HEK293T (cell line): Measurements from ENCODE around the gene ANKRD24.

Source experiments
- ELF4 ChIP-seq: fragments of 450-650 bp; IDR thresholded peaks from 2 replicates; pipeline ENCODE4 v1.6.1; 2017; ENCODE audit warnings: antibody characterized with exemption
- FOXA1 ChIP-seq: fragments of 450-650 bp; IDR thresholded peaks from 2 replicates; pipeline ENCODE4 v1.6.1; 2016; ENCODE audit warnings: mild to moderate bottlenecking
- HDGF ChIP-seq: fragments of 450-650 bp; IDR thresholded peaks from 2 replicates; pipeline ENCODE4 v1.6.1; 2017; ENCODE audit warnings: antibody characterized with exemption, borderline replicate concordance
- L3MBTL2 ChIP-seq: fragments of 450-650 bp; conservative IDR thresholded peaks from 2 replicates; pipeline ENCODE4 v1.6.1; 2016; ENCODE audit warnings: mild to moderate bottlenecking
- LEF1 ChIP-seq: fragments of 450-650 bp; IDR thresholded peaks from 2 replicates; pipeline ENCODE4 v1.6.1; 2017; ENCODE audit warnings: mild to moderate bottlenecking, borderline replicate concordance
- TARDBP ChIP-seq: fragments of 450-650 bp; IDR thresholded peaks from 2 replicates; pipeline ENCODE4 v1.6.1; 2016
- ZNF384 ChIP-seq: fragments of 450-650 bp; IDR thresholded peaks from 2 replicates; pipeline ENCODE4 v1.6.1; 2016

DNA sequence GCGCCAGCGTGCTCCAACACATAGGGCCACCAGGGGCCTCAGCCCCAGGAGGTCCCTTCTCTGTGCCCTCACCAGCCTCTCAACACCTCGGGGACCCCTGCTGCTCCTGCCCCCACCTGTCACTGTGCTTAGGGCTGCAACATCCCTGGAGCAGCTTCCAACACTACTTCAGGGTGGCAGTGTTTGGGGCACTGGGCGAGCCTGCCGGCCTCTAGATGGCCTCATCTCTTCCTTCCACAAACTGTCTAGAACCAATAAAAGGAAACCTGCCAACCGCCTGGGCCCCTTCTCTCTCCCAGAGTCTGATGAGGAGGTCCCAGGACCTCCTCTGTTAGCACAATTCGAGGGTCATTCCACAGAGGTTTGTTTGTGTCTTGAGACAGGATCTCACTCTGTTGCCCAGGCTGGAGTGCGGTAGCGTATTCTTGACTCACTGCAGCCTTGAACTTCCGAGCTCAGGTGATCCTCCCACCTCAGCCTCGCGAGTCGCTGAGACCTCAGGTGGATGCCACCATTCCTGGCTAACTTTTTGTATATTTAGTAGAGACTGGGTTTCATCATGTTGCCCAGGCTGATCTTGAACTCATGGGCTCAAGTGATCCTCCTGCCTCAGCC is 86.4 kb downstream of the ANKRD24 start:
- TF ChIP-seq FOXA1 = no peak
- TF ChIP-seq TARDBP = no peak
- TF ChIP-seq LEF1 = no peak
- TF ChIP-seq ELF4 = no peak
- no peak for TF ChIP-seq L3MBTL2
- TF ChIP-seq ZNF384 = no peak
- TF ChIP-seq HDGF = no peak
